WTC11 (cell line): ENCODE results near the gene LRRC2.

Experiments
- ELF4 ChIP-seq: sonication (generic); formaldehyde crosslinking; IDR thresholded peaks from 2 replicates; pipeline ENCODE4 v1.8.1; 2022; ENCODE audit warnings: low read depth, mild to moderate bottlenecking, moderate library complexity, missing genetic modification reagents
- JUN ChIP-seq: sonication (generic); formaldehyde crosslinking; IDR thresholded peaks from 2 replicates; pipeline ENCODE4 v1.8.0; 2023; ENCODE audit warnings: mild to moderate bottlenecking, missing genetic modification reagents
- TF ChIP-seq, protein P1 (sequence below): sonication (generic); formaldehyde crosslinking; IDR thresholded peaks from 2 replicates; pipeline ENCODE4 v1.8.0; 2022; ENCODE audit warnings: missing genetic modification reagents

DNA sequence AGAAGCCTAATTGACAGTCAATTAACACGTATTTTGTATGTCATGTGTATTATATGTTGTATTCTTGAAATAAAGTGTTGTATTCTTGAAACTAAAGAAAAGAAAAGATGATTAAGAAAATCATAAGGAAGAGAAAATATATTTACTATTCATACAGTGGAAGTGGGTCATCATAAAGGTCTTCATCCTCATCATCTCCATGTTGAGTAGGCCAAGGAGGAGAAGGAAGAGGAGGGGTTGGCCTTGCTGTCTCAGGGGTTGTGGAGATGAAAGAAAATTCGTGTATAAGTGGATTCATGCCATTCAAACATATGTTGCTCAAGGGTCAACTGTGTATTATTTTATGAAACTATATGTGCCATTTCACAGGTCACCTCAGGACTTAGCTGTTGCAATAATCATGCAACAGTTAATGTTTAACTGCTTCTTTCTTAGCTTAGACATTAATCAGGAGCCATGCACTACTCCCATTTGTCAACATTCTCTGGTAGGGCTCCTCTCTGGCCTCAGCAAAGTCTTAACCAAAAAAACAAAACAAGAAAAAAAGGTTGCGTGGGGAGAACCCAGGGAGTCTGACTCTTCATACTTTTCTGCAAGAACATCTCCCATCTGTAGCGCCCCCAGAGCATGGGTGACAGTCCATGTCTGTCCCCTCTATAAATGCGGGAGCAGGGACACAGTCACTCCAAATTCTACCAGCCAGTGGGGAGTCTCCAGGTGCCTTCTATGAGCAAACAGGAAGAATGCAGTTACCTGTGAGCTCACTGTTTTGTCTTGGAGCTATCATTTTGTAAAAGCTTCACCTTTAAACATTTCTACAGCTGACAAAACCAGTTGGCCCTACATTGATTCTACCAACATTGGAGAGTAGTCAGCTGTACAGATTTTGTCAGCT is 19.9 kb upstream of the LRRC2 start:
- TF ChIP-seq ELF4 (CRISPR knock-in tag) (no peak), JUN (peak; percentile 13; the same call in 1 of the 2 replicates)
- TF ChIP-seq, protein P1, sequence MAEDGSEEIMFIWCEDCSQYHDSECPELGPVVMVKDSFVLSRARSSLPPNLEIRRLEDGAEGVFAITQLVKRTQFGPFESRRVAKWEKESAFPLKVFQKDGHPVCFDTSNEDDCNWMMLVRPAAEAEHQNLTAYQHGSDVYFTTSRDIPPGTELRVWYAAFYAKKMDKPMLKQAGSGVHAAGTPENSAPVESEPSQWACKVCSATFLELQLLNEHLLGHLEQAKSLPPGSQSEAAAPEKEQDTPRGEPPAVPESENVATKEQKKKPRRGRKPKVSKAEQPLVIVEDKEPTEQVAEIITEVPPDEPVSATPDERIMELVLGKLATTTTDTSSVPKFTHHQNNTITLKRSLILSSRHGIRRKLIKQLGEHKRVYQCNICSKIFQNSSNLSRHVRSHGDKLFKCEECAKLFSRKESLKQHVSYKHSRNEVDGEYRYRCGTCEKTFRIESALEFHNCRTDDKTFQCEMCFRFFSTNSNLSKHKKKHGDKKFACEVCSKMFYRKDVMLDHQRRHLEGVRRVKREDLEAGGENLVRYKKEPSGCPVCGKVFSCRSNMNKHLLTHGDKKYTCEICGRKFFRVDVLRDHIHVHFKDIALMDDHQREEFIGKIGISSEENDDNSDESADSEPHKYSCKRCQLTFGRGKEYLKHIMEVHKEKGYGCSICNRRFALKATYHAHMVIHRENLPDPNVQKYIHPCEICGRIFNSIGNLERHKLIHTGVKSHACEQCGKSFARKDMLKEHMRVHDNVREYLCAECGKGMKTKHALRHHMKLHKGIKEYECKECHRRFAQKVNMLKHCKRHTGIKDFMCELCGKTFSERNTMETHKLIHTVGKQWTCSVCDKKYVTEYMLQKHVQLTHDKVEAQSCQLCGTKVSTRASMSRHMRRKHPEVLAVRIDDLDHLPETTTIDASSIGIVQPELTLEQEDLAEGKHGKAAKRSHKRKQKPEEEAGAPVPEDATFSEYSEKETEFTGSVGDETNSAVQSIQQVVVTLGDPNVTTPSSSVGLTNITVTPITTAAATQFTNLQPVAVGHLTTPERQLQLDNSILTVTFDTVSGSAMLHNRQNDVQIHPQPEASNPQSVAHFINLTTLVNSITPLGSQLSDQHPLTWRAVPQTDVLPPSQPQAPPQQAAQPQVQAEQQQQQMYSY (CRISPR knock-in tag), result no peak
